ENCODE measurements around the gene TCERG1L.
"Not testable (repeated sequence)": the region's sequence is repeated elsewhere in the genome, so short reads cannot be mapped to it uniquely, and the experiment has no call there.

Gene TCERG1L

GRCh38 chr10:131079314-131079713, 232.2 kb downstream of the TCERG1L start:
- Mint-ChIP-seq H3K4me3 (no peak overlapping the region), H3K27me3 (ENCODE audit: low read depth) (peaks cover 2% of the 10 kb centered on the region), H3K36me3 (ENCODE audit: low read depth) (no peaks in the 10 kb centered on the region), H3K27ac (no peak overlapping the region), H3K9me3 (no peaks in the 10 kb centered on the region), H3K4me1 (ENCODE audit: low read depth) (peaks cover 9% of the 10 kb centered on the region)
- no peak for DNase-seq (ENCODE audit: low spot score)

- not testable (repeated sequence) for DNase-seq (ENCODE audit: low spot score); H3K27me3 Mint-ChIP-seq (ENCODE audit: low read depth)
Observed at GRCh38 chr10:131078882-131079280, 232.6 kb downstream of the TCERG1L start.

GRCh38 chr10:131078131-131078881, 233.2 kb downstream of the TCERG1L start:
- Mint-ChIP-seq H3K27ac (no peak overlapping the region), H3K4me3 (no peak overlapping the region), H3K4me1 (ENCODE audit: low read depth) (peaks cover 9% of the 10 kb centered on the region), H3K9me3 (no peaks in the 10 kb centered on the region), H3K27me3 (ENCODE audit: low read depth) (peaks cover 2% of the 10 kb centered on the region), H3K36me3 (ENCODE audit: low read depth) (no peaks in the 10 kb centered on the region)
- no peak for DNase-seq (ENCODE audit: low spot score)

More at GRCh38 chr10:131078882-131079280, 232.6 kb downstream of the TCERG1L start:
- not testable (repeated sequence) for H3K36me3 Mint-ChIP-seq (ENCODE audit: low read depth); H3K9me3 Mint-ChIP-seq; H3K27ac Mint-ChIP-seq; H3K4me3 Mint-ChIP-seq; H3K4me1 Mint-ChIP-seq (ENCODE audit: low read depth)

- H3K4me3 Mint-ChIP-seq = no peak overlapping the region
- no peak for DNase-seq (ENCODE audit: low spot score)
- H3K9me3 Mint-ChIP-seq = no peaks in the 10 kb centered on the region
- peaks cover 9% of the 10 kb centered on the region for H3K4me1 Mint-ChIP-seq (ENCODE audit: low read depth)
- no peak overlapping the region for H3K27ac Mint-ChIP-seq
- no peaks in the 10 kb centered on the region for H3K27me3 Mint-ChIP-seq (ENCODE audit: low read depth)
- H3K36me3 Mint-ChIP-seq (ENCODE audit: low read depth) = no peaks in the 10 kb centered on the region
Observed at GRCh38 chr10:131077724-131078123, 233.8 kb downstream of the TCERG1L start.

- H3K36me3 Mint-ChIP-seq (ENCODE audit: low read depth) = no peaks in the 10 kb centered on the region
- H3K9me3 Mint-ChIP-seq = no peaks in the 10 kb centered on the region
- H3K27me3 Mint-ChIP-seq (ENCODE audit: low read depth) = no peaks in the 10 kb centered on the region
- H3K27ac Mint-ChIP-seq = no peak overlapping the region
- peaks cover 7% of the 10 kb centered on the region for H3K4me1 Mint-ChIP-seq (ENCODE audit: low read depth)
- DNase-seq (ENCODE audit: low spot score) = no peak
- H3K4me3 Mint-ChIP-seq = no peak overlapping the region
Observed at GRCh38 chr10:131077031-131077430, 234.5 kb downstream of the TCERG1L start.

- Mint-ChIP-seq H3K4me1 (ENCODE audit: low read depth) (peaks cover 3% of the 10 kb centered on the region), H3K27me3 (ENCODE audit: low read depth) (no peaks in the 10 kb centered on the region), H3K9me3 (no peaks in the 10 kb centered on the region), H3K36me3 (ENCODE audit: low read depth) (no peaks in the 10 kb centered on the region), H3K4me3 (no peak overlapping the region), H3K27ac (no peak overlapping the region)
- DNase-seq (ENCODE audit: low spot score) = no peak
Observed at GRCh38 chr10:131076356-131076755, 235.2 kb downstream of the TCERG1L start.

GRCh38 chr10:131075218-131075770, 236.2 kb downstream of the TCERG1L start:
- H3K36me3 Mint-ChIP-seq (ENCODE audit: low read depth) = no peaks in the 10 kb centered on the region
- H3K9me3 Mint-ChIP-seq = no peaks in the 10 kb centered on the region
- no peak overlapping the region for H3K27ac Mint-ChIP-seq
- no peak overlapping the region for H3K4me3 Mint-ChIP-seq
- DNase-seq (ENCODE audit: low spot score) = no peak
- H3K4me1 Mint-ChIP-seq (ENCODE audit: low read depth) = no peaks in the 10 kb centered on the region
- H3K27me3 Mint-ChIP-seq (ENCODE audit: low read depth) = no peaks in the 10 kb centered on the region

- no peaks in the 10 kb centered on the region for H3K9me3 Mint-ChIP-seq
- no peak overlapping the region for H3K27ac Mint-ChIP-seq
- DNase-seq (ENCODE audit: low spot score) = no peak
- H3K4me1 Mint-ChIP-seq (ENCODE audit: low read depth) = no peaks in the 10 kb centered on the region
- H3K4me3 Mint-ChIP-seq = no peak overlapping the region
- no peaks in the 10 kb centered on the region for H3K36me3 Mint-ChIP-seq (ENCODE audit: low read depth)
- no peaks in the 10 kb centered on the region for H3K27me3 Mint-ChIP-seq (ENCODE audit: low read depth)
Observed at GRCh38 chr10:131074682-131075081, 236.8 kb downstream of the TCERG1L start.

GRCh38 chr10:131073469-131074035, 238.0 kb downstream of the TCERG1L start:
- Mint-ChIP-seq H3K4me1 (ENCODE audit: low read depth) (no peaks in the 10 kb centered on the region), H3K27me3 (ENCODE audit: low read depth) (no peaks in the 10 kb centered on the region), H3K9me3 (no peaks in the 10 kb centered on the region), H3K27ac (no peak overlapping the region), H3K4me3 (no peak overlapping the region), H3K36me3 (ENCODE audit: low read depth) (no peaks in the 10 kb centered on the region)
- DNase-seq (ENCODE audit: low spot score) = no peak

GRCh38 chr10:131072651-131073468, 238.7 kb downstream of the TCERG1L start:
- H3K4me1 Mint-ChIP-seq (ENCODE audit: low read depth) = no peaks in the 10 kb centered on the region
- H3K9me3 Mint-ChIP-seq = no peaks in the 10 kb centered on the region
- no peak overlapping the region for H3K4me3 Mint-ChIP-seq
- no peaks in the 10 kb centered on the region for H3K36me3 Mint-ChIP-seq (ENCODE audit: low read depth)
- H3K27ac Mint-ChIP-seq = no peak overlapping the region
- no peaks in the 10 kb centered on the region for H3K27me3 Mint-ChIP-seq (ENCODE audit: low read depth)
- no peak for DNase-seq (ENCODE audit: low spot score)

GRCh38 chr10:131071721-131072120, 239.8 kb downstream of the TCERG1L start:
- Mint-ChIP-seq H3K4me3 (no peak overlapping the region), H3K4me1 (ENCODE audit: low read depth) (no peaks in the 10 kb centered on the region), H3K9me3 (no peaks in the 10 kb centered on the region), H3K27me3 (ENCODE audit: low read depth) (no peaks in the 10 kb centered on the region), H3K27ac (no peak overlapping the region), H3K36me3 (ENCODE audit: low read depth) (no peaks in the 10 kb centered on the region)
- DNase-seq (ENCODE audit: low spot score) = no peak

- H3K36me3 Mint-ChIP-seq (ENCODE audit: low read depth) = no peaks in the 10 kb centered on the region
- DNase-seq (ENCODE audit: low spot score) = no peak
- no peaks in the 10 kb centered on the region for H3K4me1 Mint-ChIP-seq (ENCODE audit: low read depth)
- no peak overlapping the region for H3K27ac Mint-ChIP-seq
- H3K4me3 Mint-ChIP-seq = no peak overlapping the region
- H3K9me3 Mint-ChIP-seq = no peaks in the 10 kb centered on the region
- H3K27me3 Mint-ChIP-seq (ENCODE audit: low read depth) = no peaks in the 10 kb centered on the region
Observed at GRCh38 chr10:131070856-131071255, 240.7 kb downstream of the TCERG1L start.

GRCh38 chr10:131068760-131069159, 242.8 kb downstream of the TCERG1L start:
- Mint-ChIP-seq H3K4me3 (no peak overlapping the region), H3K27ac (no peak overlapping the region), H3K9me3 (no peaks in the 10 kb centered on the region), H3K4me1 (ENCODE audit: low read depth) (no peaks in the 10 kb centered on the region), H3K36me3 (ENCODE audit: low read depth) (no peaks in the 10 kb centered on the region), H3K27me3 (ENCODE audit: low read depth) (no peaks in the 10 kb centered on the region)
- DNase-seq (ENCODE audit: low spot score) = no peak

GRCh38 chr10:131068311-131068710, 243.2 kb downstream of the TCERG1L start:
- Mint-ChIP-seq H3K27ac (no peak overlapping the region), H3K9me3 (no peaks in the 10 kb centered on the region), H3K27me3 (ENCODE audit: low read depth) (no peaks in the 10 kb centered on the region), H3K4me3 (no peak overlapping the region), H3K4me1 (ENCODE audit: low read depth) (no peaks in the 10 kb centered on the region), H3K36me3 (ENCODE audit: low read depth) (no peaks in the 10 kb centered on the region)
- DNase-seq (ENCODE audit: low spot score) = no peak
